ENCODE results near the gene AATK.
"Not testable (repeated sequence)": the region's sequence is repeated elsewhere in the genome, so short reads cannot be mapped to it uniquely, and the experiment has no call there.

Gene AATK

DNA sequence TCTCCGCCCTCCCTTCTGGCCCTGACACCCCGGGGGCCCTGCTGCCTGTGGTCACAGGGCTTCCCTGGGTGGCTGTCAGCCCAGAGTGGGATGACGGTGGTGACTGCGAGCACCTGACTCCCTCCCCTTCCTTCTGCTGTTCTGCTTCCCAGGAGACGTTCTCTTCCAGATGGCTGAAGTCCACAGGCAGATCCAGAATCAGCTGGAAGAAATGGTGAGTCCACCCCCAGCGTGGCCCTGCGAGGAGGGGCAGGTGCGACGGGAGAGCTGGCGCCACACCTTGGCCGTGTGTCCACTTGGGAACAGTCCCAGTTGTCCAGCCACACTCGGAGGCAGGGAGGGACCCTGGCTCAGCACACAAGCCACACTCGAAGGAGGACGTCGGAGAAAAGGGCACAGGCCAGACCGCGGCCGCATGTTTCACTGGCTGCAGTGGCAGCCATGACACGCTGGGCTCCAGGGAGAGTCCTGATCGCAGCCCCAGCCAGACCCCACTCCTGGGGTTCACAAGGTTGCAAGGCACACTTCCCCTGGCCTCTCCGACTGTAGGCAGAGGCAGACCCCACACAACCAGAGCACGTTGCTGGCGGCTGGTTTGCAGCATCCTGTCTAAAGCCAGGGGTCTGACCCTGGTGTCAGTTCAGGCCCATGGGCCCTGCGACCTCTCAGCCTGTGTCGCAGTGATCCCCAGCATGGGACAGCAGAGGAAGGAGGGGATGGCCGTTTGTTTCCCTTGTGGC, 81.2 kb downstream of the AATK start:
- no peak for DNase-seq

DNA sequence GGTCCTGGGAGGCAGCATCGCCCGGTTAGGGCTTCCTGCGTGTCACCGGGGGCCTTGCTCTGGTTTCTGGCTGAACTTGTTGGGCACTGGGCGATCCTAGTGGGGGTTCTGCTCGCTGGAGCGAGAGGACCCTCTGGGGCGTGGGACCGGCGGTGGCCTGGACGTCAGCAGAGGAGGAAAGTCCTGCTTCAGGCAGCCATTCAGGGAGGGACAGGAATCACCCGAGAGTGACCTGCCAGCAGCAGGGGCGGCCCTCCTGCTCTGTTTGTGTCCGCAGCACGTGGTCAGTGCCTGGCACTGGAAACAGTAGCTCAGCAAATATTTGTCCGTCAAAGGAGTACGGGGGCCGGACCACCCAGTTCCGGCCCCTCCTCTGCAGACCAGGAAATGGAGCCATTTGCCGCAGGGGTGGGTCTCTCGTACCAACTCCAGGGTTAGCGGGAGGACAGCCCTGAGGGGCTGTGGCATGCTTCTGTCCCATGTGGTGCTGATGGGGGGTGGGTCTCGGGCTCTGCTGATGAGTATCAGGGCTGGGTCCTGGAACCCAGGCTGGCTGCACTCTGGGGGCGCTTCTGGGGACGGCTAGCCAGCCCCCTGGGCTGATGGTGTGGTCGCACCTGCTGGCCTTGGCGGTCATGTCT, 82.8 kb downstream of the AATK start:
- DNase-seq: no peak

GRCh38 chr17:81082177-81083073, 83.6 kb downstream of the AATK start:
- DNase-seq: no peak

- no peak for DNase-seq
Measured at GRCh38 chr17:81081222-81082176, 84.5 kb downstream of the AATK start.

GRCh38 chr17:81080019-81080418, 86.0 kb downstream of the AATK start:
- DNase-seq: no peak

DNA sequence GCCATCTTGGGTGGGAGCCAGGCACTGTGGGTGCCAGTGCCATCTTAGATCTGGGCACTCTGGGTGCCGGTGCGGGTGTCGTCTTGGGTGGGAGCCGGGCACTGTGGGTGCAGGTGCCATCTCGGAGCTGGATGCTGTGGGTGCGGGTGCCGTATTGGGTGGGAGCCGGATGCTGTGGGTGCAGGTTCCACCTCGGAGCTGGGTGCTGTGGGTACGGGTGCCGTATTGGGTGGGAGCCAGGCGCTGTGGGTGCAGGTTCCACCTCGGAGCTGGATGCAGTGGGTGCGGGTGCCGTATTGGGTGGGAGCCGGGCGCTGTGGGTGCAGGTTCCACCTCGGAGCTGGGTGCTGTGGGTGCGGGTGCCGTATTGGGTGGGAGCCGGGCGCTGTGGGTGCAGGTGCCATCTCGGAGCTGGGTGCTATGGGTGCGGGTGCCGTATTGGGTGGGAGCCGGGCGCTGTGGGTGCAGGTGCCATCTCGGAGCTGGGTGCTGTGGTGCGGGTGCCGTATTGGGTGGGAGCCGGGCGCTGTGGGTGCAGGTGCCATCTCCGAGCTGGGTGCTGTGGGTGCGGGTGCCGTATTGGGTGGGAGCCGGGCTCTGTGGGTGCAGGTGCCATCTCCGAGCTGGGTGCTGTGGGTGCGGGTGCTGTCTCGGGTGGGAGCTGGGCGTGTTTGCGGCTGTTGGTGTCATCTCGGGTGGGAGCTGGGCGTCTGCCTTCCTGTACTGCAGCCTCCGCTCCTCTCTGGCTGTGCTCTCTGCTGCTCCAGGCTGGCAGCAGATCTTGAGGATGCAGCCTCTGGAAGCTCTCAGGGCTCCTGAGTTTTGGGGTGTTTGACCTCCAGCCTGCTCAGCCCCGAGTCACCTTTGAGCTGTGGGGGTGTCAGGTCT, 87.8 kb downstream of the AATK start:
- DNase-seq: not testable (repeated sequence)

GRCh38 chr17:81076141-81076679, 89.8 kb downstream of the AATK start:
- peak; percentile 91 for DNase-seq

DNA sequence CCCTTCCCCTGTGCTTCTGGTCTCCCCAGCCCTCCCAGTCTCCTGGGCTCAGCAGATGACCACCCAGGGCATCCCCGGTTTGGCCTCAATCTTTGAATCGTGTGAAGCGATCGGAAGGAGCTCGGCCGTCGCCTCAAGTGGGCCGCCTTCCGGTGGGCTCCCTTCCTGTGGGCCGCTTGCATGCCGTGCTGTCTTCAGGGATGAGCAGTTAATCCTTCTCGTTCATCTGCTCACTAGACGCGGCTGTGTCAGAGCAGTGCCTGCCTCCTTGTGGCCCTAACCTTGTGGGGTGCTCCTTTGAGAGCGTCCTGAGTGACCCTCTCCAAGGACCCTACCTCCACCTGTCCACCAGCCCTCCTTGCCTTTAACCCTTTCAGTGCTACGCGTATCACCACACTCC, 90.7 kb downstream of the AATK start:
- DNase-seq: no peak

DNA sequence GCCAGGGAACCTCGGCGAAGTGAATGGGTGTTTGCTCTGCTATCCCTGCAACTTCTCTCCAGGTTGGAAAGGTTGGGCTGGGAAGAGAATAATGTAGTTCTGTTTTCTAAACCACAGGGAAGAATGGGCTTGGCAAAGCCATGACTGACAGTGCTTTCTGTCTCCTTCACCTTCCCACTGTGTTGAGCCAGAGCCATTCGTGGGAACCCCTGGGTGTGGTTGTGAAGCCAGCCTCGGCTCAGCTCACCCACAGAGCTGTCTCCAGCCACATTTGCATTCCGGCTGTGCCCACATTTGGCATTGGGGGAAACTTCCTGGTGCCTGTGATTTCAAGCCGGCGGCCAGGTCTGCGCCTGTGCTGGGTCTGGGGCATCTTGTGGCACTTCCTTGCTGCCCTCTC, 91.1 kb downstream of the AATK start:
- no peak for DNase-seq

- DNase-seq: no peak
Measured at GRCh38 chr17:81073967-81074839, 91.8 kb downstream of the AATK start.

GRCh38 chr17:81071761-81072741, 94.0 kb downstream of the AATK start:
- DNase-seq: no peak

DNA sequence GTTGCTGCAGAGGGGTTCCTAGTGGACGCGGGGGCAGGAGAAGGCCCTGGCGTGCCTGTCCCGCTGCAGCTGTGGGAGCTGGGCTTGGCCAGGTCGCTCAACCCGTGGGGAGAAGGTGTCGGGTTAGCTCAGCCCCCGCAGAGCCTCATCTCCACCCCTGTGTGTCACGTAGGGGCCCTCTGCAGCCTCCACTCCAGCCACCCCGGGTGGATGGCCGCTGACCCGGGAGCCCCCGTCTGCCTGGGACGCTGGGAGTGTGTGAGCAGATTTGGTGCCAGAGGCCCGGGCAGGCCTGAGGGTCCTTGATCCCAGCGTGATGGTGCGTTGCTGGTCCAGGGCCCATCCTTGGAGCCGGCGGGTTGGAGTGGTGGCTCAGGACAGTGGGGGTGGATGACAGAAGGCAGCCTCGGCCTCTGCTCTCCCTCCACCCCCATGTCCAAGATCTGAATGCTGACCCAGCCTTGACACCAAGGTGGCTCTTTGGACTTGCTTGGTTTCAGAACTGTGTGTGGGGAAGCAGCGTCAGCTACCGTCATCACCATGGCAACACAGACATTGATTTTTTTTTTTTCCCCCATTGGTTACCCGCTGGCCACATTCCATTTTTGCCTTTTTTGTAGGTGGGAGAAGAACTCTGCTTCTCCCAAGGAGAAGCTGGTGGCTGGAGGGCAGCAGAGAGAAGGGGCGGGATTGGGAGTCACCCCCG, 95.3 kb downstream of the AATK start:
- no peak for DNase-seq

DNA sequence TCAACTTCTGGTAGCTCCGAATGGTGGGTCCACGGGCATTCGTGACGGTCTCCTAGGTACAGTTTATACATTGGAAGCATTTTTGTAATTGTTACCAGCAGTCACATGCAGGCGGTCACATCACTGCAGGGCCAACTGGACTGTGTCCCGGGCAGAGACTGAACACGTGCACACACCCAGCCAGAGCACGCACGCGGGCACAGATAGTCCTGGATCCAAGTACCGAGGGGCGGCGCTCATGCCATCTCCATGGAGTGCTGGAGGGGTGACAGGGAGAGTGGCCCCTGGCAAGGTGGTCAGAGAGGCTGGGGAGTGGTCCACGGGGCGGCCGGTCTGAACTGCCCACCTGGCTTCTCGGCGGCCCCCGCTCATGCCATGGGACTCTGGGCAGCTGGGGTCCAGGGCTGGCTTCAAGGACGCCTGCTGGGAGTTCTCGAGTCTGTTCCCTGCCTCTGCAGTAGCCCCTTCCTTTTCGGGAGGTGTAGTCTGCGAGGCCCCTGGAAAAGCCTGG, 96.8 kb downstream of the AATK start:
- DNase-seq: no peak

GRCh38 chr17:81068411-81069134, 97.4 kb downstream of the AATK start:
- no peak for DNase-seq

- DNase-seq: no peak
Measured at GRCh38 chr17:81067391-81067811, 98.6 kb downstream of the AATK start.
